Fibroblast of lung (primary cell): Measurements from ENCODE around the gene GALC. TPM values are rescaled to one million over a fixed set of nuclear protein-coding genes. Genes with fewer than 3 reads are reported as not detected.

Source experiments
- DNase-seq, 2 donors: peaks; one replicate each; pipeline versions ENCODE4 v3.0.0 to v3.0.0-alpha.2; 2010; ENCODE audit warnings: low read depth in 2 of 2
- H2AFZ ChIP-seq: 2 replicates; pipeline ENCODE4 v1.5.1; 2012; ENCODE audit warnings: low read length, control low read depth, inconsistent platforms
- H3K27ac ChIP-seq: 2 replicates; pipeline ENCODE4 v1.5.1; 2011; ENCODE audit warnings: low read length, control low read depth; ENCODE audit not compliant: insufficient read depth
- H3K27me3 ChIP-seq: 2 replicates; pipeline ENCODE4 v1.5.1; 2011; ENCODE audit warnings: mild to moderate bottlenecking, low read length; ENCODE audit not compliant: control insufficient read depth, insufficient read depth
- H3K36me3 ChIP-seq: 2 replicates; pipeline ENCODE4 v1.5.1; 2011; ENCODE audit warnings: low read length; ENCODE audit not compliant: control insufficient read depth, insufficient read depth
- H3K4me1 ChIP-seq: 2 replicates; pipeline ENCODE4 v1.5.1; 2011; ENCODE audit warnings: low read length; ENCODE audit not compliant: control insufficient read depth, insufficient read depth; ENCODE audit errors: extremely low read depth
- H3K4me2 ChIP-seq: 2 replicates; pipeline ENCODE4 v1.5.1; 2011; ENCODE audit warnings: low read length, control low read depth; ENCODE audit not compliant: insufficient read depth; ENCODE audit errors: extremely low read depth
- H3K4me3 ChIP-seq, 4 experiments: fragments of 200-600 bp in 1 of 4; sonication (generic) in 1 of 4; replicated peaks in 1 of 4; 2 replicates each; pipeline ENCODE4 v1.5.1; 2011 to 2016; ENCODE audit warnings: low read length in 4 of 4, low read depth in 3 of 4, mild to moderate bottlenecking in 3 of 4, control low read depth in 2 of 4, inconsistent platforms in 1 of 4, mixed read lengths in 1 of 4; ENCODE audit not compliant: insufficient read depth in 1 of 4; ENCODE audit errors: control extremely low read depth in 1 of 4
- H3K79me2 ChIP-seq: 2 replicates; pipeline ENCODE4 v1.5.1; 2012; ENCODE audit warnings: mild to moderate bottlenecking, low read length, inconsistent platforms; ENCODE audit not compliant: control insufficient read depth, insufficient read depth
- H3K9ac ChIP-seq: 2 replicates; pipeline ENCODE4 v1.5.1; 2011; ENCODE audit warnings: mild to moderate bottlenecking, low read length, control low read depth; ENCODE audit not compliant: insufficient read depth
- H3K9me3 ChIP-seq: 2 replicates; pipeline ENCODE4 v1.5.1; 2012; ENCODE audit warnings: low read depth, low read length; ENCODE audit not compliant: control insufficient read depth, insufficient read depth
- H4K20me1 ChIP-seq: 2 replicates; pipeline ENCODE4 v1.5.1; 2011; ENCODE audit warnings: low read length; ENCODE audit not compliant: control insufficient read depth, insufficient read depth; ENCODE audit errors: extremely low read depth
- CTCF ChIP-seq, 2 donors: IDR thresholded peaks in 1 of 2; conservative IDR thresholded peaks in 1 of 2; 1 replicate in 1 of 2; 2 replicates in 1 of 2; pipeline ENCODE4 v1.5.1; 2011 to 2012; ENCODE audit warnings: low read length in 2 of 2, control low read depth in 1 of 2, inconsistent platforms in 1 of 2, low read depth in 1 of 2, mild to moderate bottlenecking in 1 of 2
- EZH2 ChIP-seq: IDR thresholded peaks from 2 replicates; pipeline ENCODE4 v1.5.1; 2012; ENCODE audit warnings: low read length, control low read depth, mild to moderate bottlenecking; ENCODE audit errors: missing control alignments
- polyA plus RNA-seq, 2 donors: library from polyadenylated mRNA; depleted of rRNA in 1 of 2; stranded (reverse) in 1 of 2; unstranded in 1 of 2; fragments of >200 nt; gene quantifications; 2 replicates each; pipeline ENCODE4 v1.2.1, GENCODE V29; 2011 to 2012; ENCODE audit warnings: missing spikeins in 1 of 2
- total RNA-seq: library from RNA; depleted of rRNA; stranded (reverse); fragments of >200 nt; gene quantifications from 2 replicates; pipeline ENCODE4 v1.2.1, GENCODE V29; 2014

The GALC gene
- total and polyA plus RNA-seq, 2 donors (not counting 1 experiment from before 2014, with no cell fraction given) = 13.3 to 22.8 TPM

DNA sequence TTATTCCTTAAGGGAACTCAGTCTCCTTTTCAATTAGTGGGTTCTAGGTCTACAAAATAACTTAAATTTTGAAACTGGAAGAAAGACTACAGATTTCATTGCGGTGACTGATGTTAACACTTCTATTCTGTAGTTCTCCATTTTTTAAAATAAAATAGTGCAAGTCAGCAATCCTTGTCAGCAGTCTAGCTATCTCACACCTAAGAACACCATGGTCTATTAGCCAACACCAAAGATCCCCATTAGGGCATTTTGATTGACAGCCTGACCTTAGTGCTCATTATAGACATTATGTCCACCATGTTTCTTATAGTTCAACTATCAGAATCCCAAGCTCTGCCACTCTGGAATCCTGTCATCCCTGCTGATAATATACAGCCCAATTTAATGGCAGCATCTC, 39.4 kb upstream of the GALC start:
- DNase-seq = no peak
- Histone ChIP-seq H3K9me3 (no peaks in the 10 kb centered on the region), H4K20me1 (no peaks in the 10 kb centered on the region), H3K36me3 (no peaks in the 10 kb centered on the region), H3K79me2 (no peaks in the 10 kb centered on the region), H2AFZ (no peak overlapping the region), H3K4me3 (no peak overlapping the region), H3K27me3 (no peaks in the 10 kb centered on the region), H3K27ac (no peak overlapping the region), H3K4me2 (no peak overlapping the region), H3K9ac (no peak overlapping the region), H3K4me1 (no peaks in the 10 kb centered on the region)
- no peak for TF ChIP-seq CTCF (conservative IDR thresholded peaks at IDR 0.05 in 1 of 2, IDR thresholded peaks at IDR 0.05 in 1 of 2; ENCODE audit: low read depth in 1 of 2, low read length in 2 of 2)
- no peak for TF ChIP-seq EZH2

DNA sequence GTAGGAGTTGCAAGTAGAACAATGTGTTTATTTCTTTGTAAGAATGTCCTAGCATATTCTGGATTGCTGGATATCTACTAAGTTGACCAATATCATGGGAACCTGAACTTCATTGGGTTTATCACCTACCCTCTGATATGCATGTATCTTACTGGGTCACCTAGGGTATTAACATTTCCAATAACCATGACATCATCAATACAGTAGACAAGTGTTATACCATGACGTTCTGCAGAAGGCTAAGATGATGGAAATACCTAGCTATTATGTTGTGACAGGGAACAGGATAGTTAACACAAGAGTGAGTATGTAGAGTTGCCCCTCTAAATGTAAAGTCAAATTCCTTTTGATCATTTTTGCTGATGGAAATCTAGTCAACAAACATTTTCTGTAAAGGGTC, 37.9 kb upstream of the GALC start:
- no peaks in the 10 kb centered on the region for H3K9me3 ChIP-seq
- no peak overlapping the region for H3K4me2 ChIP-seq
- H3K27me3 ChIP-seq = no peaks in the 10 kb centered on the region
- no peak overlapping the region for H3K27ac ChIP-seq
- no peaks in the 10 kb centered on the region for H4K20me1 ChIP-seq
- no peaks in the 10 kb centered on the region for H3K4me1 ChIP-seq
- H3K79me2 ChIP-seq = no peaks in the 10 kb centered on the region
- no peak for TF ChIP-seq CTCF (conservative IDR thresholded peaks at IDR 0.05 in 1 of 2, IDR thresholded peaks at IDR 0.05 in 1 of 2; ENCODE audit: low read depth in 1 of 2, low read length in 2 of 2)
- no peak for TF ChIP-seq EZH2
- H3K4me3 ChIP-seq = no peak overlapping the region
- DNase-seq = no peak
- H3K9ac ChIP-seq = no peak overlapping the region
- no peaks in the 10 kb centered on the region for H3K36me3 ChIP-seq
- H2AFZ ChIP-seq = no peak overlapping the region

DNA sequence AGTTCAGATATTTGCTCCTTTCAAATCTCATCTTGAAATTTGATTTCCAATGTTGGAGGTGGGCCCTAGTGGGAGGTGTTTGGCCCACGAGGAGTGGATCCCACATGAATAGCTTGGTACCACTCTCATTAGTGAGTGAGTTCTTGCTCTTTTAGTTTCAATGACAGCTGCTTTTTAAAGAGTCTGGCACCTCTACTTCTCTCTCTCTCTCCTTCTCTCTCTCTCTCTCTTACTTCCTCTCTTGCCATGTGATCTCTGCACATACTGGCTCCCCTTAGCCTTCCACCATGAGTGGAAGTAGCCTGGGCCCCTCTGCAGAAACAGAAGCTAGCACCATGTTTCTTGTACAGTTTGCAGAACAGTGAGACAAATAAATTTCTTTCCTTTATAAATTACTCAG, 37.1 kb upstream of the GALC start:
- Histone ChIP-seq H3K27me3 (no peaks in the 10 kb centered on the region), H4K20me1 (no peaks in the 10 kb centered on the region), H3K4me3 (no peak overlapping the region), H3K79me2 (no peaks in the 10 kb centered on the region), H3K4me2 (no peak overlapping the region), H3K9me3 (no peaks in the 10 kb centered on the region), H2AFZ (no peak overlapping the region), H3K4me1 (no peaks in the 10 kb centered on the region), H3K27ac (no peak overlapping the region), H3K36me3 (no peaks in the 10 kb centered on the region), H3K9ac (no peak overlapping the region)
- no peak for TF ChIP-seq EZH2
- no peak for DNase-seq

GRCh38 chr14:88029500-88029899, 36.5 kb upstream of the GALC start:
- TF ChIP-seq CTCF (conservative IDR thresholded peaks at IDR 0.05 in 1 of 2, IDR thresholded peaks at IDR 0.05 in 1 of 2; ENCODE audit: low read depth in 1 of 2, low read length in 2 of 2) = no peak
- no peak for TF ChIP-seq EZH2
- peak in 1 of 2 donors; percentile 71 for DNase-seq
- H3K9ac ChIP-seq = no peak overlapping the region

More at GRCh38 chr14:88029500-88029899, 36.5 kb upstream of the GALC start:
- Histone ChIP-seq H3K4me2 (no peak overlapping the region), H3K27ac (no peak overlapping the region), H3K27me3 (no peaks in the 10 kb centered on the region), H3K4me1 (no peaks in the 10 kb centered on the region), H3K9me3 (no peaks in the 10 kb centered on the region), H3K79me2 (no peaks in the 10 kb centered on the region), H2AFZ (no peak overlapping the region), H3K4me3 (no peak overlapping the region), H4K20me1 (no peaks in the 10 kb centered on the region), H3K36me3 (no peaks in the 10 kb centered on the region)
